Measurements from ENCODE around the gene SLAMF1. TPM values are rescaled to one million over a fixed set of nuclear protein-coding genes. Genes with fewer than 3 reads are reported as not detected.

The SLAMF1 gene
- total and polyA plus RNA-seq, 2 donors (not counting 1 experiment from before 2014, with no cell fraction given): 20.7 to 42.3 TPM

- Histone ChIP-seq H3K27ac (ENCODE audit: low read length in 2 of 2) (peak overlapping the region; percentile 79 to 93), H3K4me2 (replicated peaks; ENCODE audit: low read depth, low read length, poor library complexity, severe bottlenecking) (peak overlapping the region; percentile 79), H3K79me2 (ENCODE audit: control insufficient read depth, insufficient read depth, low read length) (peaks cover 97% of the 10 kb centered on the region), H4K20me1 (ENCODE audit: control insufficient read depth, insufficient read depth, low read length, poor library complexity, severe bottlenecking) (no peaks in the 10 kb centered on the region), H2AFZ (ENCODE audit: insufficient read depth, low read depth, low read length, poor library complexity, severe bottlenecking) (no peak overlapping the region), H3K27me3 (replicated peaks in 1 of 4; ENCODE audit: control extremely low read depth in 1 of 4, control insufficient read depth in 3 of 4, insufficient read depth in 4 of 4, low read length in 3 of 4) (no peaks in the 10 kb centered on the region), H3K4me3 (ENCODE audit: control extremely low read depth in 1 of 5, extremely low read depth in 1 of 5, insufficient read depth in 1 of 5, low read depth in 2 of 5, low read length in 4 of 5) (peak overlapping the region in 2 of 5 experiments; percentile 18 to 43), H3K9me3 (ENCODE audit: control extremely low read depth in 1 of 3, control insufficient read depth in 2 of 3, insufficient read depth in 1 of 3, low read length in 2 of 3) (no peaks in the 10 kb centered on the region), H3K9ac (ENCODE audit: low read length) (peak overlapping the region; percentile 55), H3K36me3 (replicated peaks in 1 of 2; ENCODE audit: control extremely low read depth in 1 of 2, control insufficient read depth in 1 of 2, extremely low read depth in 1 of 2, insufficient read depth in 2 of 2, low read length in 1 of 2) (peaks cover 0 to 35% of the 10 kb centered on the region in 2 experiments), H3K4me1 (ENCODE audit: control insufficient read depth in 2 of 2, insufficient read depth in 2 of 2, low read length in 2 of 2) (peaks cover 88 to 91% of the 10 kb centered on the region in 2 donors)
- DNase-seq (no peak), ATAC-seq (ENCODE audit: low read depth) (no peak)
- H3K27ac Mint-ChIP-seq: peak overlapping the region; percentile 81
- TF ChIP-seq CTCF (IDR thresholded peaks at IDR 0.05): no peak
- ChIA-PET CTCF (interaction anchor here (0.7 to 2.2 kb wide), 12 partner anchors 9 to 358 kb away, joined by 3 to 25 read pairs (median 4); no protein-coding TSS in a partner anchor), POLR2A (interaction anchor here (1.6 kb wide), 1 partner anchor 12 kb away, joined by 4 read pairs; no protein-coding TSS in a partner anchor)
- H3K9me3 Mint-ChIP-seq (ENCODE audit: insufficient read depth): no peaks in the 10 kb centered on the region
- H3K4me1 Mint-ChIP-seq: peaks cover 88% of the 10 kb centered on the region
- WGBS (ENCODE audit: insufficient coverage): no CpG with 5 or more reads among the region's 2 CpGs
- peak overlapping the region; percentile 82 for H3K4me3 Mint-ChIP-seq
- no peaks in the 10 kb centered on the region for H3K27me3 Mint-ChIP-seq
- intact Hi-C loops (cut with micrococcal nuclease): loop anchor here (1.0 kb wide), 2 partner anchors 11 to 16 kb away; no protein-coding TSS in a partner anchor
These were observed 6.3 kb downstream of the SLAMF1 start for GRCh38 chr1:160640359-160641123.

GRCh38 chr1:160639652-160640051, 7.2 kb downstream of the SLAMF1 start:
- ATAC-seq (ENCODE audit: low read depth) (no peak), DNase-seq (no peak)
- Histone ChIP-seq H3K9ac (ENCODE audit: low read length) (peak overlapping the region; percentile 7), H3K4me1 (ENCODE audit: control insufficient read depth in 2 of 2, insufficient read depth in 2 of 2, low read length in 2 of 2) (peaks cover 80 to 85% of the 10 kb centered on the region in 2 donors), H2AFZ (ENCODE audit: insufficient read depth, low read depth, low read length, poor library complexity, severe bottlenecking) (no peak overlapping the region), H3K9me3 (ENCODE audit: control extremely low read depth in 1 of 3, control insufficient read depth in 2 of 3, insufficient read depth in 1 of 3, low read length in 2 of 3) (no peaks in the 10 kb centered on the region), H3K27ac (ENCODE audit: low read length in 2 of 2) (peak overlapping the region; percentile 42 to 83), H3K79me2 (ENCODE audit: control insufficient read depth, insufficient read depth, low read length) (peaks cover 97% of the 10 kb centered on the region), H4K20me1 (ENCODE audit: control insufficient read depth, insufficient read depth, low read length, poor library complexity, severe bottlenecking) (no peaks in the 10 kb centered on the region), H3K4me2 (replicated peaks; ENCODE audit: low read depth, low read length, poor library complexity, severe bottlenecking) (peak overlapping the region; percentile 45), H3K4me3 (ENCODE audit: control extremely low read depth in 1 of 5, extremely low read depth in 1 of 5, insufficient read depth in 1 of 5, low read depth in 2 of 5, low read length in 4 of 5) (peak overlapping the region in 1 of 5 experiments; percentile 1), H3K36me3 (replicated peaks in 1 of 2; ENCODE audit: control extremely low read depth in 1 of 2, control insufficient read depth in 1 of 2, extremely low read depth in 1 of 2, insufficient read depth in 2 of 2, low read length in 1 of 2) (peaks cover 0 to 43% of the 10 kb centered on the region in 2 experiments), H3K27me3 (replicated peaks in 1 of 4; ENCODE audit: control extremely low read depth in 1 of 4, control insufficient read depth in 3 of 4, insufficient read depth in 4 of 4, low read length in 3 of 4) (no peaks in the 10 kb centered on the region)
- POLR2A ChIA-PET: interaction anchor here (1.6 kb wide), 1 partner anchor 11 kb away, joined by 4 read pairs; no protein-coding TSS in a partner anchor
- CTCF ChIA-PET: interaction anchor here (1.0 to 2.2 kb wide), 10 partner anchors 10 to 358 kb away, joined by 3 to 25 read pairs (median 4); no protein-coding TSS in a partner anchor
- Mint-ChIP-seq H3K27me3 (no peaks in the 10 kb centered on the region), H3K4me1 (peaks cover 84% of the 10 kb centered on the region), H3K9me3 (ENCODE audit: insufficient read depth) (no peaks in the 10 kb centered on the region), H3K4me3 (peak overlapping the region; percentile 75), H3K27ac (peak overlapping the region; percentile 88)
- TF ChIP-seq CTCF (IDR thresholded peaks at IDR 0.05): no peak
- no peak for TF ChIP-seq EZH2 (IDR thresholded peaks at IDR 0.05; ENCODE audit: borderline replicate concordance, insufficient read depth, low read depth, low read length, poor library complexity, severe bottlenecking)
- 8% methylated on average over 3 of the region's 3 CpGs for WGBS (ENCODE audit: insufficient coverage)
- intact Hi-C loops (cut with micrococcal nuclease): no loop called here
